Urinary bladder (tissue), 4 donors: Measurements from ENCODE around the gene CACNA2D1. TPM values are rescaled to one million over a fixed set of nuclear protein-coding genes. Genes with fewer than 3 reads are reported as not detected.
"Not testable (repeated sequence)": the region's sequence is repeated elsewhere in the genome, so short reads cannot be mapped to it uniquely, and the experiment has no call there.

Source experiments
- DNase-seq: peaks from one replicate; pipeline ENCODE4 v3.0.0-alpha.2; 2015; ENCODE audit errors: extremely low spot score
- H3K27ac ChIP-seq: one replicate; pipeline ENCODE4 v1.5.1; 2013; ENCODE audit warnings: low read depth, mild to moderate bottlenecking, moderate library complexity
- H3K36me3 ChIP-seq: one replicate; pipeline ENCODE4 v1.6.1; 2013; ENCODE audit warnings: mild to moderate bottlenecking, moderate library complexity; ENCODE audit not compliant: insufficient read depth
- H3K4me1 ChIP-seq: one replicate; pipeline ENCODE4 v1.6.1; 2013; ENCODE audit warnings: mild to moderate bottlenecking, moderate library complexity; ENCODE audit not compliant: insufficient read depth
- H3K4me3 ChIP-seq: one replicate; pipeline ENCODE4 v1.5.1; 2013; ENCODE audit warnings: low read depth, low read length
- WGBS: extraction: QIAGEN DNeasy Blood & Tissue Kit; methylation state at CpG from one replicate; pipeline ENCODE4 v1.1.7; 2013; 5-methylcytosine and 5-hydroxymethylcytosine counted together
- polyA plus RNA-seq: library from polyadenylated mRNA; stranded (reverse); fragments of 200-250 nt; gene quantifications from one replicate; pipeline ENCODE4 v1.2.3, GENCODE V29; 2013
- total RNA-seq: library from RNA; depleted of rRNA; stranded (reverse); fragments of >200 nt; gene quantifications from one replicate; pipeline ENCODE4 v1.2.3, GENCODE V29; 2014
- donor health status: healthy with polysubstance abuse.
- donor health status: healthy.

Gene CACNA2D1
- total and polyA plus RNA-seq, 2 donors, result 18.7 to 89.1 TPM

GRCh38 chr7:82035456-82035855, 408.1 kb downstream of the CACNA2D1 start:
- 99% methylated on average over 1 of the region's 1 CpG for WGBS
- DNase-seq, result no peak
- Histone ChIP-seq H3K27ac (no peak overlapping the region), H3K36me3 (no peaks in the 10 kb centered on the region), H3K4me3 (no peak overlapping the region), H3K4me1 (no peaks in the 10 kb centered on the region)

GRCh38 chr7:82032901-82033300, 410.7 kb downstream of the CACNA2D1 start:
- no peaks in the 10 kb centered on the region for H3K36me3 ChIP-seq
- DNase-seq, result no peak
- no peaks in the 10 kb centered on the region for H3K4me1 ChIP-seq
- H3K27ac ChIP-seq, result no peak overlapping the region
- H3K4me3 ChIP-seq, result no peak overlapping the region
- 92% methylated on average over 3 of the region's 3 CpGs for whole genome bisulfite sequencing

GRCh38 chr7:82029236-82029913, 414.2 kb downstream of the CACNA2D1 start:
- WGBS, result 96% methylated on average over 1 of the region's 1 CpG
- Histone ChIP-seq H3K27ac (no peak overlapping the region), H3K4me3 (no peak overlapping the region), H3K4me1 (no peaks in the 10 kb centered on the region), H3K36me3 (no peaks in the 10 kb centered on the region)
- DNase-seq, result no peak

- Histone ChIP-seq H3K4me3 (no peak overlapping the region), H3K36me3 (no peaks in the 10 kb centered on the region), H3K27ac (no peak overlapping the region), H3K4me1 (no peaks in the 10 kb centered on the region)
- 81% methylated on average over 1 of the region's 1 CpG for WGBS
- no peak for DNase-seq
These were observed 415.5 kb downstream of the CACNA2D1 start for GRCh38 chr7:82028097-82028496.

GRCh38 chr7:82021713-82022112, 421.9 kb downstream of the CACNA2D1 start:
- H3K27ac ChIP-seq, result no peak overlapping the region
- DNase-seq, result no peak
- H3K36me3 ChIP-seq, result no peaks in the 10 kb centered on the region
- H3K4me3 ChIP-seq, result no peak overlapping the region
- no peaks in the 10 kb centered on the region for H3K4me1 ChIP-seq

- no peaks in the 10 kb centered on the region for H3K4me1 ChIP-seq
- no peak overlapping the region for H3K27ac ChIP-seq
- 46% methylated on average over 2 of the region's 2 CpGs for WGBS
- H3K4me3 ChIP-seq, result no peak overlapping the region
- H3K36me3 ChIP-seq, result no peaks in the 10 kb centered on the region
- no peak for DNase-seq
These were observed 422.5 kb downstream of the CACNA2D1 start for GRCh38 chr7:82021036-82021435.

GRCh38 chr7:82019551-82020475, 423.8 kb downstream of the CACNA2D1 start:
- 81% methylated on average over 3 of the region's 3 CpGs for WGBS
- no peak overlapping the region for H3K27ac ChIP-seq
- no peak overlapping the region for H3K4me3 ChIP-seq
- H3K4me1 ChIP-seq, result no peaks in the 10 kb centered on the region
- DNase-seq, result no peak
- H3K36me3 ChIP-seq, result no peaks in the 10 kb centered on the region

GRCh38 chr7:82018226-82018625, 425.4 kb downstream of the CACNA2D1 start:
- H3K36me3 ChIP-seq, result no peaks in the 10 kb centered on the region
- H3K4me1 ChIP-seq, result no peaks in the 10 kb centered on the region
- H3K27ac ChIP-seq, result no peak overlapping the region
- no peak overlapping the region for H3K4me3 ChIP-seq
- DNase-seq, result no peak

GRCh38 chr7:82017334-82017943, 426.1 kb downstream of the CACNA2D1 start:
- no peaks in the 10 kb centered on the region for H3K4me1 ChIP-seq
- no peak for DNase-seq
- H3K4me3 ChIP-seq, result no peak overlapping the region
- 97% methylated on average over 1 of the region's 1 CpG for WGBS
- no peaks in the 10 kb centered on the region for H3K36me3 ChIP-seq
- H3K27ac ChIP-seq, result no peak overlapping the region

- WGBS, result 85% methylated on average over 2 of the region's 2 CpGs
- Histone ChIP-seq H3K4me3 (no peak overlapping the region), H3K27ac (no peak overlapping the region), H3K36me3 (no peaks in the 10 kb centered on the region), H3K4me1 (no peaks in the 10 kb centered on the region)
- DNase-seq, result no peak
These were observed 427.8 kb downstream of the CACNA2D1 start for GRCh38 chr7:82015751-82016150.

GRCh38 chr7:82014574-82014973, 429.0 kb downstream of the CACNA2D1 start:
- not testable (repeated sequence) for H3K4me1 ChIP-seq, H3K4me3 ChIP-seq, H3K27ac ChIP-seq, DNase-seq, H3K36me3 ChIP-seq
- WGBS, result 95% methylated on average over 9 of the region's 9 CpGs

- no peak for DNase-seq
- Histone ChIP-seq H3K4me3 (no peak overlapping the region), H3K36me3 (no peaks in the 10 kb centered on the region), H3K27ac (no peak overlapping the region), H3K4me1 (no peaks in the 10 kb centered on the region)
- WGBS, result 37% methylated on average over 4 of the region's 4 CpGs
These were observed 431.1 kb downstream of the CACNA2D1 start for GRCh38 chr7:82012453-82012852.

- Histone ChIP-seq H3K36me3 (no peaks in the 10 kb centered on the region), H3K27ac (no peak overlapping the region), H3K4me1 (no peaks in the 10 kb centered on the region), H3K4me3 (no peak overlapping the region)
- no peak for DNase-seq
- WGBS, result 85% methylated on average over 1 of the region's 1 CpG
These were observed 433.2 kb downstream of the CACNA2D1 start for GRCh38 chr7:82010416-82010815.

GRCh38 chr7:82007315-82007714, 436.3 kb downstream of the CACNA2D1 start:
- no peak for DNase-seq
- 70% methylated on average over 3 of the region's 3 CpGs for WGBS
- Histone ChIP-seq H3K27ac (no peak overlapping the region), H3K4me1 (no peaks in the 10 kb centered on the region), H3K4me3 (no peak overlapping the region), H3K36me3 (no peaks in the 10 kb centered on the region)
